Measurements from ENCODE around the gene SLC52A1.

SLC52A1 gene

DNA sequence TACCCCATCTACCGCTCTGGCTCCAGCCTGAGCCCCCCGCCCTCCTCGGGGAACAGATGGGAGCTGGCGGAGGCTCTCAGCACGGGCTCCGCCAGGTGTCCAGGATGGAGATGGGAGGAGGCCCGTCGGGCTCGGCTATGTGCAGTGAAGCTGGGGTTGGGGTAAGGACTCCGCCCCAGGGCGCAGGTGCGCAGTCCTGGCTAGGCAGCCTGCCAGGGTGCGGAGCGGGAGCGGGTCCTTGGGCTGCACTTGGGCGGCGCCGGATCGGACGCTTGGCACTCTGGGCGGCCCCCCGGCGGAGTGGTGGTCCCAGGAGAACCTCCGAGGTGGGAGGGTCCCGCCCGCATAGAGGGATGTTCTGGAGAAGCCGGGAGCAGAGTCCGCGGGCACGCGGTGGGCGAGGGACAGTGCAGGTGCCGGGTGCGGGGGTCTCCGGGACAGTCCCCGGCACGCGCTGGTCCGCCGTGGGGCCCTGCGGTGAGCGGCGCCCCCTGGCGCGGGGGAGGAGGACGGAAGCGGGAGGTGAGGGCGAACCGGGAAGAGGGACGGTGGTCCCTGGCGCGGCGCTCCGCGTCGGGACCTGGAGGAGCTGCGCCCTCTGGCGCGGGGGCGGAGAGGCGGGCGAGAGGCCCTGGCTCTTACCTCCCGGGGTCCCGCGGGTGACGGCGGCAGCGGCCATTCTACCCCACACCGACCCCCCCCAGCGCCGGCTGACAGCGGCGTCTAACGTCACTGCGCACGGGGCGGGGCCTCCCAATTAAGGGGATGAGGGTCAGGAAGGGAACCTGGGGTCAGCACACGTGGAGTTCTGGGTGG, 48.1 kb downstream of the SLC52A1 start, which contains the start of gene CAMTA2:
CAMTA2 (minus strand) TSS at position 725 of the 816 bp plus-strand sequence. CDS start 1,453 bp downstream, outside the sequence.
- peak; percentile 93 for DNase-seq

- DNase-seq, result no peak
Observed at GRCh38 chr17:4986403-4986802, 48.8 kb downstream of the SLC52A1 start.
